GM21529 (cell line): ENCODE results near the gene CAMK2B.

Source experiments
- ATAC-seq: cut with Tn5 transposase; IDR thresholded peaks from one replicate; pipeline ENCODE4 v1.9.1; 2021; ENCODE audit not compliant: unreplicated experiment

The CAMK2B gene

GRCh38 chr7:44275957-44276570, 49.3 kb downstream of the CAMK2B start:
- ATAC-seq = no peak

GRCh38 chr7:44275146-44275545, 50.2 kb downstream of the CAMK2B start:
- no peak for ATAC-seq

GRCh38 chr7:44274623-44274975, 50.8 kb downstream of the CAMK2B start:
- ATAC-seq = no peak

DNA sequence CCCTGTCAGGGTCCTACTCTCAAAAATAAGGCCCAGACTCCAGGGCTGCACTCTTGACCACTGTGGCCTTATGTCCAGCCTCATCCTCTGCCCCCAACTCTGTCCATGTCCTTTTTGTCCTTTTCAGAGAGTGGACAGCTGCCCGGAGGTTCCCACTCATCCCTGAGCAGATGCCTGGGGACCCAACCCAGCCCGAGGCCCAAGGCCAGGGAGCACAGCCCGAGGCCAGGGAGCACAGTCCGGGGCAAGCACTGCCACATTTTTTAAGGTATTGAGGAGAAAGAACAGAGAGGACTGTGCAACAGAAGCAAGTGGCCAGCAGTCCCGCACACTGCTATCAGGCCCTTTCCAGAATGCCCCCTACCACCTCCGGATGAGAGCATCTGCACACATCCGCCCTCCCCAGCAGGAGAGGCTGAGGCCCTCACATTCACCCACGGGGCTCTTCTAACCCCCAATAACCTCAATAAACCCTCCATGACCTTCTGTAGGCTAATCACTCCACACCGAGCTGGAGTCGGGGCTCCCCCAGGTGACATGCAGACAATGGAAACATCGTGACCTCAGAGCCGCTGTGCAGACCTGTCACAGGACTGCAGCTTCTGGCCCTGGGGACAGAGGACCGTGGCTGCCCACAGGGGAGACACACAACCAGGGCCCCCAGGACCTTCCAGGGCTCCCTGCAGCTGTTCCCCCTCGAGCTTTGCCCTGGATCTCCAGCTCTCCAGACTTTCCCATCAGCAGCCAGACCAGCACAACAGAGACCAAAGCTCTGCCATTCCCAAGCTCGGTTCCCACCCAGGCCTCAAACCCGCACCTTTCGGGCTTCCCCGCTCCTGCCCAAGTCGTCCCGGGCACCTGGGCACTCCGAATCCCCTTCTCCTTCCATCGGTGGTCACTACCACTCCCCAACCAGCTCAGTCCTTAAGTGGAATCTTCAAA, 51.4 kb downstream of the CAMK2B start:
- ATAC-seq = peak; percentile 77

- ATAC-seq = no peak
Measured at GRCh38 chr7:44272981-44273380, 52.4 kb downstream of the CAMK2B start.

- ATAC-seq = no peak
Measured at GRCh38 chr7:44272456-44272855, 52.9 kb downstream of the CAMK2B start.

DNA sequence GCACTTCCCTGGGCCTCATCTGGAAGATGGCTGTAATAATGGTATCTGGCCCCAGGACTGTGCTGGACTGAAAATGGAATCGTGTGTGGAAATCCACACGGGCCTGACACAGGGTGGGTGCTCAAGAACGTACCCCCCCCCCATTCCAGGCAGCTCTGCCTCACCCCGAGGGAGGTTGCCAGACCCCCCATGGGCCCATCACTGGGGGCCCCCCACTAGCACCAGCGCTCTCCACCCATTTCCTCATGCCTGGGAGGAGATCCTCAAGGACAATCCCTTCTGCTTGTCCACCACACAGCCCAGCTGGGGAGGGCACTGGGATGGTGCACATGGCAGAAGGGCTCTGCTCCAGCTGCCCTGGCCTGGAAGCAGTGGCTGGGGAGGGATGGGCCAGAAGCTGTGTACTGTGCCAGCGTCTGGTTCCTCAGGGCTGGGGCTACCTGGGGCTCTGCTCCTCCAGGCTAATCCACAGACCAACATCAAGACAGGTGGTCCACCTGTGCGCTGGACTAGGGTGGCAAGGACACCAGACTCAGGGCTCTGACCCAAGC, 55.4 kb downstream of the CAMK2B start:
- no peak for ATAC-seq

GRCh38 chr7:44269417-44269816, 56.0 kb downstream of the CAMK2B start:
- no peak for ATAC-seq

GRCh38 chr7:44268671-44269070, 56.7 kb downstream of the CAMK2B start:
- no peak for ATAC-seq

GRCh38 chr7:44267719-44268421, 57.5 kb downstream of the CAMK2B start:
- ATAC-seq = no peak

DNA sequence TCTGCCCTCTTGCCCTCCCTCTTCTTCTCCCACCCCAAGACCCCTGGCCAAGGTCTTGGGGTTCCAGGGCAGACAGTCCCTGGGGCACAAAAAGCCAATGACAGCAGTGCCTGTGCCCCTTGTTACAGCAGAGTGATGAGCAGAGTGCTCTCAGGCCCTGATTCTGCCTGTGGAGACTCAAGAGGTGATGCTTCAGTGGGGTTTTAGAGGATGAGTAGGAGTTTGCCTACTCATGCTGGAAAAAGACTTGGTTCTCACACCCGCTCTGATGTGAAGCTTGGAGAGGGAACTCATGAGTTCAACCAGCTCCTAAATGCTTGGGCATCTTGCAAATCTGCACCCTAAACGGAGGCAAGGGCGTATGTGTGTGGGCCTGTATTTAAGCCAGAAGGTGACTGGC, 58.2 kb downstream of the CAMK2B start:
- no peak for ATAC-seq

GRCh38 chr7:44266526-44266925, 58.9 kb downstream of the CAMK2B start:
- no peak for ATAC-seq

- ATAC-seq = no peak
Measured at GRCh38 chr7:44265728-44266127, 59.7 kb downstream of the CAMK2B start.

GRCh38 chr7:44264221-44264931, 61.0 kb downstream of the CAMK2B start:
- ATAC-seq = no peak

- no peak for ATAC-seq
Measured at GRCh38 chr7:44263326-44264082, 61.9 kb downstream of the CAMK2B start.

DNA sequence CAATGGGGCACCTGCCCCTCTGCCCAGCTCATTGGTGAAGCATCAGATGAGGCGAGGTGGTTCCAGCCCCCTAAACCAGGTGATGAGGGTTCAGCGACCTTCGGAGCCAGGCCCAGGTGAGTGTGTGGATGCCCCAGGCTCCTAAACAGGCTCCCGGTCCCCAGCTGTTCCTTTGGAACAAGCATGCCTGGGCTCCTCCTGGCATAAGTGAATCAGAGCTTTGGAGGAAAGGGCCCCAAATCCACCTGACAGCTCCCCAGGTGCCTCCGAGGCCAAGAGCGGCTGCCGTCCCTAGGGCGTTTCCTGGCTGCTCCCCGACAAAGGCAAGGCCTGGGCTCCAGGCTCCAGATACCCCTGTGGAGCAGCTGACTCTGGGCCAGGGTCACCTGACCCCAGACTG, 63.4 kb downstream of the CAMK2B start:
- no peak for ATAC-seq

GRCh38 chr7:44261240-44261639, 64.2 kb downstream of the CAMK2B start:
- no peak for ATAC-seq

GRCh38 chr7:44259547-44260457, 65.6 kb downstream of the CAMK2B start:
- no peak for ATAC-seq

GRCh38 chr7:44258865-44259546, 66.4 kb downstream of the CAMK2B start:
- ATAC-seq = no peak
